ENCODE measurements around the gene ABCC10.
"Not testable (repeated sequence)": the region's sequence is repeated elsewhere in the genome, so short reads cannot be mapped to it uniquely, and the experiment has no call there.

ABCC10 gene

GRCh38 chr6:43496370-43497128 lies 69.2 kb downstream of the ABCC10 start:
- DNase-seq (ENCODE audit: low spot score), result peak; percentile 79

- no peak for DNase-seq (ENCODE audit: low spot score)
Measured at GRCh38 chr6:43497129-43497396, 69.7 kb downstream of the ABCC10 start.

GRCh38 chr6:43497689-43498088 lies 70.3 kb downstream of the ABCC10 start:
- no peak for DNase-seq (ENCODE audit: low spot score)

- not testable (repeated sequence) for DNase-seq (ENCODE audit: low spot score)
Measured at GRCh38 chr6:43498291-43498690, 71.0 kb downstream of the ABCC10 start.

- no peak for DNase-seq (ENCODE audit: low spot score)
Measured at GRCh38 chr6:43499028-43499815, 71.9 kb downstream of the ABCC10 start.

Data from AG08396 (cell line).